SU-DHL-6 (cell line): ENCODE measurements around the gene CS.

Experiments used
- H2AFZ ChIP-seq: fragments of 200-600 bp; sonication (generic); 2 replicates; pipeline ENCODE4 v1.6.1; 2014; ENCODE audit warnings: low read depth, mild to moderate bottlenecking, moderate library complexity, mixed read lengths, antibody characterized with exemption, low read length; ENCODE audit not compliant: severe bottlenecking
- H3F3A ChIP-seq: fragments of 200-600 bp; shearing (Covaris generic); 2 replicates; pipeline ENCODE4 v1.6.0; 2016; ENCODE audit warnings: antibody characterized with exemption, mild to moderate bottlenecking; ENCODE audit not compliant: insufficient read depth
- H3K27ac ChIP-seq: fragments of 200-600 bp; sonication (generic); 2 replicates; pipeline ENCODE4 v1.5.1; 2016; ENCODE audit warnings: low read depth, mild to moderate bottlenecking, low read length, moderate library complexity, mixed read lengths
- H3K27me3 ChIP-seq: fragments of 200-600 bp; sonication (generic), shearing (Covaris generic); 2 replicates; pipeline ENCODE4 v1.6.0; 2014; ENCODE audit warnings: mild to moderate bottlenecking, low read length
- H3K36me3 ChIP-seq: fragments of 200-600 bp; sonication (generic); 2 replicates; pipeline ENCODE4 v1.6.1; 2014; ENCODE audit warnings: mild to moderate bottlenecking, low read length, mixed read lengths
- H3K4me2 ChIP-seq: fragments of 300-600, 200-600 bp; shearing (Covaris generic), sonication (generic); 2 replicates; pipeline ENCODE4 v1.6.0; 2014; ENCODE audit warnings: low read length, low read depth, mild to moderate bottlenecking; ENCODE audit not compliant: poor library complexity, severe bottlenecking
- H3K4me3 ChIP-seq: fragments of 200-600 bp; sonication (generic); 2 replicates; pipeline ENCODE4 v1.5.1; 2014; ENCODE audit warnings: antibody characterized with exemption, low read length, mild to moderate bottlenecking, mixed read lengths; ENCODE audit not compliant: insufficient read depth, poor library complexity, severe bottlenecking
- H3K79me2 ChIP-seq: fragments of 200-600 bp; sonication (generic); 2 replicates; pipeline ENCODE4 v1.6.1; 2014; ENCODE audit warnings: mild to moderate bottlenecking, low read length, moderate library complexity; ENCODE audit not compliant: insufficient read depth
- H3K9ac ChIP-seq: fragments of 200-600 bp; sonication (generic); 2 replicates; pipeline ENCODE4 v1.7.0; 2014; ENCODE audit warnings: mild to moderate bottlenecking, low read length
- H3K9me2 ChIP-seq: fragments of 200-600 bp; sonication (generic); replicated peaks from 2 replicates; pipeline ENCODE4 v1.6.1; 2014; ENCODE audit warnings: low read length; ENCODE audit not compliant: insufficient read depth
- H3K9me3 ChIP-seq: fragments of 200-600 bp; sonication (generic); 2 replicates; pipeline ENCODE4 v1.6.1; 2014; ENCODE audit warnings: low read length, mixed read lengths; ENCODE audit not compliant: insufficient read depth
- H4K20me1 ChIP-seq: fragments of 200-600 bp; sonication (generic); 2 replicates; pipeline ENCODE4 v1.6.1; 2014; ENCODE audit warnings: low read depth, mild to moderate bottlenecking, antibody characterized with exemption, low read length, moderate library complexity, mixed read lengths
- CTCF ChIP-seq: fragments of 200-600 bp; sonication (generic); IDR thresholded peaks from one replicate; pipeline ENCODE4 v1.5.1; 2017; ENCODE audit warnings: antibody characterized with exemption, mild to moderate bottlenecking, low read length, moderate library complexity; ENCODE audit not compliant: insufficient read depth, poor library complexity, severe bottlenecking
- EZH2phosphoT487 ChIP-seq: fragments of 200-600 bp; sonication (generic), shearing (Covaris generic); conservative IDR thresholded peaks from 2 replicates; pipeline ENCODE4 v1.6.1; 2018; ENCODE audit warnings: mild to moderate bottlenecking, antibody characterized with exemption, low read length, moderate library complexity, mixed read lengths

Gene CS

GRCh38 chr12:56241424-56242303 lies 58.5 kb downstream of the CS start:
- H3K9me2 ChIP-seq: no peaks in the 10 kb centered on the region
- H3K36me3 ChIP-seq: no peaks in the 10 kb centered on the region
- no peaks in the 10 kb centered on the region for H3F3A ChIP-seq
- H3K9ac ChIP-seq: no peak overlapping the region
- TF ChIP-seq CTCF: no peak
- no peak for TF ChIP-seq EZH2phosphoT487
- H3K27ac ChIP-seq: no peak overlapping the region
- no peaks in the 10 kb centered on the region for H4K20me1 ChIP-seq
- H3K27me3 ChIP-seq: no peaks in the 10 kb centered on the region
- no peaks in the 10 kb centered on the region for H3K9me3 ChIP-seq
- no peak overlapping the region for H2AFZ ChIP-seq
- H3K4me3 ChIP-seq: no peak overlapping the region
- no peaks in the 10 kb centered on the region for H3K79me2 ChIP-seq
- no peak overlapping the region for H3K4me2 ChIP-seq

DNA sequence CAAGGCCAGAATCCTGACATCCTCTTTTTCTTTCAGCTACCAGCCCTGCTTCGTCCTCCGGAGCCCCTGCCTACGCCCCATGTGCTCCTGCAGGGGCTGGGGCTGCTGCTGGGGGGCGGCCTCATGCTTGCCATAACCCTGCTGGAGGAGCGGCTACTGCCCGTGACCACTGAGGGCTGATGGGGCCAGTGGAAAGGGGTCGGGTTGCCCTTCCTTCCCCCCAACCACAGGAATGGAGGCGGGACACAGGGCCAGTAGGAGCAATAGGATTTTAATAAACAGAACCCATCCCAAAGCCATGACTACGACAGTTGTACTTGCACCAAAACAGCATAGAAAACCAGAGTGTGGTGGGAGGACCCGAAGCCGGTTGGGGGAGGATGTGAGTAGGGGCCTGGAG lies 62.6 kb downstream of the CS start:
- no peaks in the 10 kb centered on the region for H3K27me3 ChIP-seq
- H3K4me3 ChIP-seq: no peak overlapping the region
- H4K20me1 ChIP-seq: no peaks in the 10 kb centered on the region
- no peaks in the 10 kb centered on the region for H3K9me2 ChIP-seq
- no peak overlapping the region for H2AFZ ChIP-seq
- H3K27ac ChIP-seq: no peak overlapping the region
- no peak overlapping the region for H3K4me2 ChIP-seq
- no peaks in the 10 kb centered on the region for H3K9me3 ChIP-seq
- H3K79me2 ChIP-seq: no peaks in the 10 kb centered on the region
- TF ChIP-seq EZH2phosphoT487: no peak
- no peak for TF ChIP-seq CTCF
- peaks cover 6% of the 10 kb centered on the region; the same call in 1 of the 2 replicates for H3F3A ChIP-seq
- no peak overlapping the region for H3K9ac ChIP-seq
- no peaks in the 10 kb centered on the region for H3K36me3 ChIP-seq

- Histone ChIP-seq H4K20me1 (no peaks in the 10 kb centered on the region), H3K9me2 (no peaks in the 10 kb centered on the region), H3K36me3 (no peaks in the 10 kb centered on the region), H3K27ac (no peak overlapping the region), H3K4me3 (no peak overlapping the region), H3K4me2 (no peak overlapping the region), H3K79me2 (no peaks in the 10 kb centered on the region), H3K9ac (no peak overlapping the region), H2AFZ (no peak overlapping the region), H3K9me3 (no peaks in the 10 kb centered on the region), H3K27me3 (no peaks in the 10 kb centered on the region), H3F3A (peaks cover 6% of the 10 kb centered on the region; the same call in 1 of the 2 replicates)
- TF ChIP-seq EZH2phosphoT487: no peak
Observed at GRCh38 chr12:56236985-56237384, 63.1 kb downstream of the CS start.

GRCh38 chr12:56236091-56236490 lies 64.0 kb downstream of the CS start:
- Histone ChIP-seq H3K27ac (no peak overlapping the region), H3K9ac (no peak overlapping the region), H3K4me2 (no peak overlapping the region), H3K9me3 (no peaks in the 10 kb centered on the region), H3K9me2 (no peaks in the 10 kb centered on the region), H4K20me1 (no peaks in the 10 kb centered on the region), H3F3A (peaks cover 6% of the 10 kb centered on the region; the same call in 1 of the 2 replicates), H3K79me2 (no peaks in the 10 kb centered on the region), H3K4me3 (no peak overlapping the region), H2AFZ (no peak overlapping the region), H3K27me3 (no peaks in the 10 kb centered on the region), H3K36me3 (no peaks in the 10 kb centered on the region)
- no peak for TF ChIP-seq CTCF
- no peak for TF ChIP-seq EZH2phosphoT487
